Mammary epithelial cell (primary cell): Measurements from ENCODE around the gene C4orf36.

Source experiments
- EZH2 ChIP-seq: IDR thresholded peaks from 2 replicates; pipeline ENCODE4 v1.6.1; 2012; ENCODE audit warnings: low read length, inconsistent platforms, borderline replicate concordance
- TF ChIP-seq, protein P1 (sequence below), 2 donors: IDR thresholded peaks in 1 of 2; conservative IDR thresholded peaks in 1 of 2; 2 replicates each; pipeline ENCODE4 v1.5.1; 2011 to 2012; ENCODE audit warnings: inconsistent platforms in 2 of 2, low read length in 2 of 2, mild to moderate bottlenecking in 2 of 2, control low read depth in 1 of 2, low read depth in 1 of 2; ENCODE audit not compliant: insufficient read depth in 1 of 2; ENCODE audit errors: extremely low read depth in 1 of 2

DNA sequence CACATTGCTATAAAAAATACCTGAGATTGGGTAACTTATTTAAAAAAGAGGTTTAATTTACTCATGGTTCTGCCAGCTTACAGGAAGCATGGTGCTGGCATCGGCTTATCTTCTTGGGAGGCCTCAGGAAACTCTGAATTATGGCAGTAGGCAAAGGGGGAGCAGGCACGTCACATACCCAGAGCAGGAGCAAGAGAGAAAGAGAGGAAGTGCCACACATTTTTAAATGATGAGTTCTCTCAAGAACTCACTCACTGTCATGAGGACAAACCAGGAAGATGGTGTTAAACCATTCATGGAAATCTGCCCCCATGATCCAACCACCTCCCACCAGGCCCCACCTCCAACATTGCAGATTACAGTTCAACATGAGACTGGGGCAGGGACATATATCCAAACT is 32.6 kb upstream of the C4orf36 start:
- TF ChIP-seq, protein P1, sequence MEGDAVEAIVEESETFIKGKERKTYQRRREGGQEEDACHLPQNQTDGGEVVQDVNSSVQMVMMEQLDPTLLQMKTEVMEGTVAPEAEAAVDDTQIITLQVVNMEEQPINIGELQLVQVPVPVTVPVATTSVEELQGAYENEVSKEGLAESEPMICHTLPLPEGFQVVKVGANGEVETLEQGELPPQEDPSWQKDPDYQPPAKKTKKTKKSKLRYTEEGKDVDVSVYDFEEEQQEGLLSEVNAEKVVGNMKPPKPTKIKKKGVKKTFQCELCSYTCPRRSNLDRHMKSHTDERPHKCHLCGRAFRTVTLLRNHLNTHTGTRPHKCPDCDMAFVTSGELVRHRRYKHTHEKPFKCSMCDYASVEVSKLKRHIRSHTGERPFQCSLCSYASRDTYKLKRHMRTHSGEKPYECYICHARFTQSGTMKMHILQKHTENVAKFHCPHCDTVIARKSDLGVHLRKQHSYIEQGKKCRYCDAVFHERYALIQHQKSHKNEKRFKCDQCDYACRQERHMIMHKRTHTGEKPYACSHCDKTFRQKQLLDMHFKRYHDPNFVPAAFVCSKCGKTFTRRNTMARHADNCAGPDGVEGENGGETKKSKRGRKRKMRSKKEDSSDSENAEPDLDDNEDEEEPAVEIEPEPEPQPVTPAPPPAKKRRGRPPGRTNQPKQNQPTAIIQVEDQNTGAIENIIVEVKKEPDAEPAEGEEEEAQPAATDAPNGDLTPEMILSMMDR (conservative IDR thresholded peaks at IDR 0.05 in 1 of 2, IDR thresholded peaks at IDR 0.05 in 1 of 2; ENCODE audit: extremely low read depth in 1 of 2, insufficient read depth in 1 of 2, low read depth in 1 of 2, low read length in 2 of 2): no peak
- TF ChIP-seq EZH2: no peak
